Large intestine (tissue), 3 donors: ENCODE results near the gene IL27RA. TPM values are rescaled to one million over a fixed set of nuclear protein-coding genes. Genes with fewer than 3 reads are reported as not detected.

Experiments used
- DNase-seq, 2 donors: peaks; one replicate each; pipeline versions ENCODE4 v3.0.0 to v3.0.0-alpha.2; 2013
- H3K27ac ChIP-seq: one replicate; pipeline ENCODE4 v1.5.1; 2013; ENCODE audit warnings: low read length
- H3K27me3 ChIP-seq: 2 replicates; pipeline ENCODE4 v1.6.1; 2013; ENCODE audit warnings: low read length; ENCODE audit not compliant: control insufficient read depth, insufficient read depth
- H3K36me3 ChIP-seq: 2 replicates; pipeline ENCODE4 v1.6.1; 2013; ENCODE audit warnings: low read length; ENCODE audit not compliant: control insufficient read depth, insufficient read depth
- H3K4me1 ChIP-seq: one replicate; pipeline ENCODE4 v1.6.1; 2013; ENCODE audit warnings: low read length; ENCODE audit not compliant: control insufficient read depth, insufficient read depth
- H3K4me3 ChIP-seq: one replicate; pipeline ENCODE4 v1.5.1; 2013; ENCODE audit warnings: low read length
- H3K9me3 ChIP-seq: one replicate; pipeline ENCODE4 v1.6.1; 2013; ENCODE audit warnings: mild to moderate bottlenecking, low read depth, low read length, moderate library complexity; ENCODE audit not compliant: control insufficient read depth
- WGBS: methylation state at CpG from one replicate; pipeline ENCODE4 v1.1.5; 2013; ENCODE audit warnings: low lambda C conversion rate; ENCODE audit not compliant: insufficient coverage; 5-methylcytosine and 5-hydroxymethylcytosine counted together
- polyA plus RNA-seq: library from polyadenylated mRNA; unstranded; fragments of 120-200 nt; gene quantifications from one replicate; pipeline ENCODE4 v1.2.1, GENCODE V29; 2013

Gene IL27RA
- polyA plus RNA-seq, 1 donor = 6.4 TPM

GRCh38 chr19:14058182-14059092, 26.9 kb downstream of the IL27RA start:
- Histone ChIP-seq H3K36me3 (no peaks in the 10 kb centered on the region), H3K27ac (no peak overlapping the region), H3K4me3 (no peak overlapping the region), H3K27me3 (peaks cover 23% of the 10 kb centered on the region), H3K9me3 (peaks cover 4% of the 10 kb centered on the region), H3K4me1 (peaks cover 27% of the 10 kb centered on the region)
- WGBS = 40% methylated on average over 10 of the region's 17 CpGs
- DNase-seq = no peak

DNA sequence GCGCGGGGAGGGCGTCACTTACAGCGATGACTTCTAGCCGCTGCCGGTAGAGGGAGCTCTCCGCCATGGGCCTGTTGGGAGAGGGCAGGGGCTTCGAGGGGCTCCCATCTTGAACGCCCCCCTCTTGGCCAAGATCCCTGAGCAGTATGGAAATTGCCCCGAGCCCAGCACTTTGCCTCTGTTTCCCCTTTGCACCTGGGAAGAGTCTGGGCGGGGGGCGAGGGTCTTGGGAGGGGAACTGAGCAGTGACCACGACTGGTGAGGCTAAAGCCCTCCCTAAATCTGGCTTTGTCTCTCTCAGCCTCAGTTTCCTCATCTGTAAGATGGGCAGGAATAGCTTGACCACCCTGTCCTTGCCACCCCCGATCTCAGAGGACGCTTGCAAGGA, 27.5 kb downstream of the IL27RA start:
- Histone ChIP-seq H3K4me3 (no peak overlapping the region), H3K9me3 (peaks cover 2% of the 10 kb centered on the region), H3K4me1 (peaks cover 27% of the 10 kb centered on the region), H3K36me3 (no peaks in the 10 kb centered on the region), H3K27ac (no peak overlapping the region), H3K27me3 (peaks cover 23% of the 10 kb centered on the region)
- no CpG with 5 or more reads among the region's 15 CpGs for WGBS
- DNase-seq = no peak

- no CpG with 5 or more reads among the region's 8 CpGs for WGBS
- peak; percentile 75 to 78 for DNase-seq
- Histone ChIP-seq H3K36me3 (no peaks in the 10 kb centered on the region), H3K4me3 (no peak overlapping the region), H3K9me3 (peaks cover 2% of the 10 kb centered on the region), H3K27me3 (peaks cover 23% of the 10 kb centered on the region), H3K27ac (no peak overlapping the region), H3K4me1 (peaks cover 27% of the 10 kb centered on the region)
These were observed 28.1 kb downstream of the IL27RA start for GRCh38 chr19:14059652-14060155.

DNA sequence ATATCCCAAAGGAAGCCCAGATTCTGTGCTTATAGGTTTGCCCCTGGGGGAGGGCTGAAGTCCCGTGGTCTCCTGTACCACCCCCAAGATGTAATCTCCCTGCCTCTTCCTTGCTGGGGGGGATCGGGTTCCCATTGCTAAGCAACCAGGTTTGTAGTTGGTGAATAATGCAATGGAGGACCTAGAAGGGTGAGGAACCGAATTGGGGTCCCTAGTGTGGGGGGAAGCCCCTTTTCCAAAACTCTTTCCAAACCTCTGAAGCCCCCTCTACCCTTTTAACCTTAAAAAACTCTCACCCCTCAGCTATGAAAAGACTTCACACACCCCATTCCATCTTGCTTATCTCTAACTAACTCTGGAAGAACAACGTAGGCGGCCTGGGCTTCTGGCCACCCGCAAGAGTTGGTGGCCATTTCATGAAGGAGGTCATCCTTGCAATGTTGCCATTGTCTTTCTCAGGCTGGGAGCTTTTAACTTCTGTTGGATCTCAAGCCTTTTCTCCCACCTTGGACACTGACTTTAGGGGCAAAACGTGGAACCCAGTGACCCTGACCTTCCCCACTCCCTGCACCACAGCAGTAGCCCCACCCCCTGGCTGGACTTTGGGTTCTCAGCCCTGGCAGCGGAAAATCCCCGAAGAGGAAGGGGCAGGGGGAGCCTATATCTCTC, 29.7 kb downstream of the IL27RA start:
- Histone ChIP-seq H3K27ac (no peak overlapping the region), H3K9me3 (peaks cover 2% of the 10 kb centered on the region), H3K36me3 (no peaks in the 10 kb centered on the region), H3K4me3 (no peak overlapping the region), H3K4me1 (peaks cover 27% of the 10 kb centered on the region), H3K27me3 (peaks cover 23% of the 10 kb centered on the region)
- WGBS = no CpG with 5 or more reads among the region's 9 CpGs
- DNase-seq = peak in 1 of 2 donors; percentile 53

- Histone ChIP-seq H3K4me3 (no peak within 1 kb of the TSS), H3K9me3 (peaks cover 2% of the 10 kb centered on the region), H3K36me3 (no peaks in the 10 kb centered on the region), H3K4me1 (peaks cover 27% of the 10 kb centered on the region), H3K27ac (no peak within 1 kb of the TSS), H3K27me3 (peaks cover 22% of the 10 kb centered on the region)
- WGBS = no CpG with 5 or more reads among the region's 19 CpGs
- peak in 1 of 2 donors; percentile 62 for DNase-seq
These were observed 30.4 kb downstream of the IL27RA start, which contains the start of gene PALM3 for GRCh38 chr19:14061751-14062557. TSS of gene PALM3 (minus strand) at chr19:14062076. CDS start at chr19:14061980, 96 bp downstream.

- H3K27me3 ChIP-seq = peaks cover 21% of the 10 kb centered on the region
- WGBS = no CpG with 5 or more reads among the region's 5 CpGs
- H3K9me3 ChIP-seq = peaks cover 2% of the 10 kb centered on the region
- no peak overlapping the region for H3K4me3 ChIP-seq
- no peak for DNase-seq
- H3K36me3 ChIP-seq = no peaks in the 10 kb centered on the region
- no peak overlapping the region for H3K27ac ChIP-seq
- peaks cover 27% of the 10 kb centered on the region for H3K4me1 ChIP-seq
These were observed 30.9 kb downstream of the IL27RA start for GRCh38 chr19:14062558-14062855.

DNA sequence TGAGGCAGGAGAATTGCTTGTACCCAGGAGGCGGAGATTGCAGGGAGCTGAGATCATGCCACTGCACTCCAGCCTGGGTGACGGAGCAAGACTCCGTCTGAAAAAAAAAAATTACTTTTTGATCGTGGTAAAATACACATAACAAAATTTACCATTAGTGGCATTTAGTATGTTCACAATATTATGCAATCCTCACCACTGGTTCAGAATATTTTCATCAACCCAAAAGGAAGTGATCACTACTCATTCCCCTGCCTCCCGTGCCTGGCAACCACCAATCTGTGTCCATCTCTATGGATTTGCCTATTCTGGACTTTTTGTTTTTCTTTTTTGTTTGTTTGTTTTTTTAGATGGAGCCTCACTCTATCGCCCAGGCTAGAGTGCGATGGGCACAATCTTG, 31.5 kb downstream of the IL27RA start:
- WGBS = 80% methylated on average over 2 of the region's 7 CpGs
- H3K4me3 ChIP-seq = no peak overlapping the region
- no peak overlapping the region for H3K27ac ChIP-seq
- no peak for DNase-seq
- peaks cover 2% of the 10 kb centered on the region for H3K9me3 ChIP-seq
- H3K27me3 ChIP-seq = peaks cover 17% of the 10 kb centered on the region
- peaks cover 27% of the 10 kb centered on the region for H3K4me1 ChIP-seq
- no peaks in the 10 kb centered on the region for H3K36me3 ChIP-seq

DNA sequence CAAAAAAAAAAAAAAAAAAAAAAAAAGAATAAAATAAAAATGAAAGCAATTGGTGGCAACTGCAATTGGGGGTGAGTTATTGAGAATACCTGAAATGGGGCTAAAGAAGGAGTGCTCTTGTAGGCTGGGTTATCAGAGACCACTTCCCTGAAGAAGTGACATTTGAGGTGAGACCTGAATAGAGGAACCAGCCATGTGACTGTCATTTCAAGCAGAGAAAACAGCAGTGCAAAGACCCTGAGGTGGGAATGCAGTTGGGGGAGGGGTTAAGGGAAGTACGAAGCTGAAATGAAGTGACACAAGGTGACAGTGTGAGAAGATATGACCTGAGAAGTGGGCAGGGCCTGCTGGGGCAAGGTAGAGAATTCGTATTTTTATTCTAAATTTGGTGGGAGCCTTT, 34.6 kb downstream of the IL27RA start:
- Histone ChIP-seq H3K27ac (no peak overlapping the region), H3K27me3 (no peaks in the 10 kb centered on the region), H3K9me3 (peaks cover 3% of the 10 kb centered on the region), H3K4me3 (no peak overlapping the region), H3K36me3 (no peaks in the 10 kb centered on the region), H3K4me1 (peaks cover 12% of the 10 kb centered on the region)
- DNase-seq = no peak
- 50% methylated on average over 1 of the region's 2 CpGs for WGBS

- H3K27me3 ChIP-seq = peaks cover 2% of the 10 kb centered on the region
- H3K9me3 ChIP-seq = peaks cover 3% of the 10 kb centered on the region
- H3K4me3 ChIP-seq = no peak overlapping the region
- H3K36me3 ChIP-seq = no peaks in the 10 kb centered on the region
- DNase-seq = no peak
- peaks cover 12% of the 10 kb centered on the region for H3K4me1 ChIP-seq
- H3K27ac ChIP-seq = no peak overlapping the region
- no CpG with 5 or more reads among the region's 43 CpGs for WGBS
These were observed 38.9 kb downstream of the IL27RA start for GRCh38 chr19:14070268-14071050.
